Neural progenitor cell (in vitro differentiated cells): ENCODE data around the gene XAF1. TPM values are rescaled to one million over a fixed set of nuclear protein-coding genes. Genes with fewer than 3 reads are reported as not detected.

Experiments
- DNase-seq: peaks from one replicate; pipeline ENCODE4 v3.0.0-alpha.2; 2016; ENCODE audit warnings: low spot score
- H2AFZ ChIP-seq: fragments of 200-600 bp; sonication (generic); replicated peaks from 2 replicates; pipeline ENCODE4 v1.6.1; 2016; ENCODE audit warnings: antibody characterized with exemption
- H3F3A ChIP-seq: fragments of 200-600 bp; sonication (generic); 2 replicates; pipeline ENCODE4 v1.6.1; 2016; ENCODE audit warnings: antibody characterized with exemption, low read depth
- H3K27ac ChIP-seq: fragments of 200-600 bp; sonication (generic); 2 replicates; pipeline ENCODE4 v1.5.1; 2016; ENCODE audit warnings: mild to moderate bottlenecking
- H3K27me3 ChIP-seq: fragments of 200-600 bp; sonication (generic); 2 replicates; pipeline ENCODE4 v1.6.1; 2016; ENCODE audit warnings: mild to moderate bottlenecking, moderate library complexity
- H3K36me3 ChIP-seq: fragments of 200-600 bp; sonication (generic); 2 replicates; pipeline ENCODE4 v1.5.1; 2016
- H3K4me1 ChIP-seq: fragments of 200-600 bp; sonication (generic); 2 replicates; pipeline ENCODE4 v1.6.1; 2016; ENCODE audit warnings: mixed run types
- H3K4me2 ChIP-seq: fragments of 200-600 bp; sonication (generic); 2 replicates; pipeline ENCODE4 v1.6.1; 2016
- H3K4me3 ChIP-seq: fragments of 200-600 bp; sonication (generic); 2 replicates; pipeline ENCODE4 v1.5.1; 2016
- H3K79me2 ChIP-seq: fragments of 200-600 bp; sonication (generic); 2 replicates; pipeline ENCODE4 v1.6.1; 2016; ENCODE audit warnings: low read depth
- H3K9ac ChIP-seq: fragments of 200-600 bp; sonication (generic); 2 replicates; pipeline ENCODE4 v1.6.1; 2016
- H3K9me3 ChIP-seq: fragments of 200-600 bp; sonication (generic); 2 replicates; pipeline ENCODE4 v1.5.1; 2016; ENCODE audit warnings: low read depth
- H4K20me1 ChIP-seq: fragments of 200-600 bp; sonication (generic); 2 replicates; pipeline ENCODE4 v1.6.1; 2016; ENCODE audit warnings: low read depth
- H3K27ac Mint-ChIP-seq: 3 replicates; pipeline ENCODE4 v1.8.0; 2021; ENCODE audit warnings: mixed read lengths
- H3K27me3 Mint-ChIP-seq: 2 replicates; pipeline ENCODE4 v1.8.0; 2022; ENCODE audit warnings: low read depth, mild to moderate bottlenecking, inconsistent platforms, moderate library complexity, mixed read lengths; ENCODE audit not compliant: insufficient read depth
- H3K36me3 Mint-ChIP-seq: 3 replicates; pipeline ENCODE4 v1.8.0; 2021; ENCODE audit warnings: mixed read lengths
- H3K4me1 Mint-ChIP-seq: 3 replicates; pipeline ENCODE4 v1.8.0; 2021; ENCODE audit warnings: mixed read lengths
- H3K4me3 Mint-ChIP-seq: 3 replicates; pipeline ENCODE4 v1.8.0; 2021; ENCODE audit warnings: mild to moderate bottlenecking, moderate library complexity, mixed read lengths
- H3K9me3 Mint-ChIP-seq: 3 replicates; pipeline ENCODE4 v1.8.0; 2020; ENCODE audit warnings: mixed read lengths
- CTCF ChIP-seq: fragments of 200-600 bp; sonication (generic); IDR thresholded peaks from 2 replicates; pipeline ENCODE4 v1.5.1; 2017; ENCODE audit warnings: antibody characterized with exemption, mild to moderate bottlenecking
- EZH2 ChIP-seq: fragments of 200-600 bp; sonication (generic); IDR thresholded peaks from 2 replicates; pipeline ENCODE4 v1.6.1; 2017; ENCODE audit warnings: antibody characterized with exemption, mild to moderate bottlenecking, moderate library complexity
- EZH2phosphoT487 ChIP-seq: fragments of 200-600 bp; sonication (generic); IDR thresholded peaks from 2 replicates; pipeline ENCODE4 v1.6.1; 2017; ENCODE audit warnings: antibody characterized with exemption
- total RNA-seq: library from RNA; depleted of rRNA; stranded (reverse); fragments of >200 nt; gene quantifications from 2 replicates; pipeline ENCODE4 v1.2.3, GENCODE V29; 2015; ENCODE audit warnings: low replicate concordance

XAF1 gene
- total RNA-seq, 1 donor from 2014 or later: not detected

- H3K36me3 Mint-ChIP-seq: no peaks in the 10 kb centered on the region
- DNase-seq: no peak
- Histone ChIP-seq H3K4me2 (no peak overlapping the region), H3F3A (no peaks in the 10 kb centered on the region), H3K27me3 (peaks cover 76% of the 10 kb centered on the region), H3K9ac (no peak overlapping the region), H4K20me1 (no peaks in the 10 kb centered on the region), H3K27ac (no peak overlapping the region), H3K79me2 (no peaks in the 10 kb centered on the region), H3K4me1 (no peaks in the 10 kb centered on the region), H3K36me3 (no peaks in the 10 kb centered on the region), H3K4me3 (no peak overlapping the region), H3K9me3 (no peaks in the 10 kb centered on the region), H2AFZ (no peak overlapping the region)
- H3K27me3 Mint-ChIP-seq: no peaks in the 10 kb centered on the region
- H3K9me3 Mint-ChIP-seq: peaks cover 6% of the 10 kb centered on the region
- H3K4me1 Mint-ChIP-seq: no peaks in the 10 kb centered on the region
- no peak overlapping the region for H3K27ac Mint-ChIP-seq
- TF ChIP-seq EZH2phosphoT487: no peak
- no peak for TF ChIP-seq CTCF
- TF ChIP-seq EZH2: no peak
- H3K4me3 Mint-ChIP-seq: no peak overlapping the region
Observed at GRCh38 chr17:6787081-6787693, 31.3 kb downstream of the XAF1 start.

- H3K4me3 ChIP-seq: no peak overlapping the region
- no peak for DNase-seq
- H3F3A ChIP-seq: no peaks in the 10 kb centered on the region
- H4K20me1 ChIP-seq: no peaks in the 10 kb centered on the region
- H3K9ac ChIP-seq: no peak overlapping the region
- no peaks in the 10 kb centered on the region for H3K36me3 ChIP-seq
- H3K4me2 ChIP-seq: no peak overlapping the region
- H3K36me3 Mint-ChIP-seq: no peaks in the 10 kb centered on the region
- no peak for TF ChIP-seq EZH2
- no peak for TF ChIP-seq EZH2phosphoT487
- no peak for TF ChIP-seq CTCF
- no peaks in the 10 kb centered on the region for H3K9me3 ChIP-seq
- H3K79me2 ChIP-seq: no peaks in the 10 kb centered on the region
- H3K4me1 Mint-ChIP-seq: no peaks in the 10 kb centered on the region
- H3K27ac ChIP-seq: no peak overlapping the region
- peaks cover 2% of the 10 kb centered on the region for H3K27me3 Mint-ChIP-seq
- H3K4me1 ChIP-seq: no peaks in the 10 kb centered on the region
- H3K27me3 ChIP-seq: peaks cover 62% of the 10 kb centered on the region
- no peak overlapping the region for H3K4me3 Mint-ChIP-seq
- no peak overlapping the region for H3K27ac Mint-ChIP-seq
- H2AFZ ChIP-seq: no peak overlapping the region
- H3K9me3 Mint-ChIP-seq: peaks cover 6% of the 10 kb centered on the region
Observed at GRCh38 chr17:6789146-6789545, 33.3 kb downstream of the XAF1 start.

GRCh38 chr17:6793748-6794493, 38.1 kb downstream of the XAF1 start:
- Mint-ChIP-seq H3K4me3 (no peak overlapping the region), H3K36me3 (no peaks in the 10 kb centered on the region), H3K4me1 (no peaks in the 10 kb centered on the region), H3K27me3 (peaks cover 2% of the 10 kb centered on the region), H3K27ac (no peak overlapping the region), H3K9me3 (no peaks in the 10 kb centered on the region)
- Histone ChIP-seq H3K4me1 (no peaks in the 10 kb centered on the region), H4K20me1 (no peaks in the 10 kb centered on the region), H3K4me2 (no peak overlapping the region), H3K27ac (no peak overlapping the region), H3K36me3 (no peaks in the 10 kb centered on the region), H3K4me3 (no peak overlapping the region), H3K27me3 (peaks cover 28% of the 10 kb centered on the region), H3K79me2 (no peaks in the 10 kb centered on the region), H3K9ac (no peak overlapping the region), H2AFZ (no peak overlapping the region), H3F3A (no peaks in the 10 kb centered on the region), H3K9me3 (no peaks in the 10 kb centered on the region)
- DNase-seq: no peak
- no peak for TF ChIP-seq EZH2
